Limb (tissue), 2 donors: Measurements from ENCODE around the gene TSPAN9.

ENCODE experiments used
- DNase-seq, 2 donors: peaks; one replicate each; pipeline ENCODE4 v3.0.0-alpha.2; 2016; ENCODE audit errors: extremely low spot score in 2 of 2

The TSPAN9 gene

GRCh38 chr12:3311491-3312103 is 234.4 kb downstream of the TSPAN9 start:
- DNase-seq, result no peak

DNA sequence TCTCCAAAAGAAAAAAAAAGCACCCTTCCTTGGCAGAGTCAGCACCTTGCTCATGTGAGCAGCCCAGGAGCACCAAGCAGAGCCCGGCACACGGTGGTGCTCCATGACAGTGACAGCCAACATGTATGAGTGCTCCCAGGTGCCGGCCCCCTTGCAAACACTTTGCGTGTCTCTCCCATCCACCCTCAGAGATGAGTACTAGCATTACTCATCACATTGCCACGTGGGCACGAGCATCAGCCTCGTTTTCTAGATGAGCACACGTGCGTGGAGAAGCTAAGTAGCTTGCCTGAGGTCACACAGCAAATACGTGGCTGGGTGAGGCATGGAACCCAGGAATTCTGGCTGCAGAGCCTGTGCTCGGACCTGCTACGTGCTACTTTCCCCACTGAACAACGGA is 235.9 kb downstream of the TSPAN9 start:
- DNase-seq, result no peak

DNA sequence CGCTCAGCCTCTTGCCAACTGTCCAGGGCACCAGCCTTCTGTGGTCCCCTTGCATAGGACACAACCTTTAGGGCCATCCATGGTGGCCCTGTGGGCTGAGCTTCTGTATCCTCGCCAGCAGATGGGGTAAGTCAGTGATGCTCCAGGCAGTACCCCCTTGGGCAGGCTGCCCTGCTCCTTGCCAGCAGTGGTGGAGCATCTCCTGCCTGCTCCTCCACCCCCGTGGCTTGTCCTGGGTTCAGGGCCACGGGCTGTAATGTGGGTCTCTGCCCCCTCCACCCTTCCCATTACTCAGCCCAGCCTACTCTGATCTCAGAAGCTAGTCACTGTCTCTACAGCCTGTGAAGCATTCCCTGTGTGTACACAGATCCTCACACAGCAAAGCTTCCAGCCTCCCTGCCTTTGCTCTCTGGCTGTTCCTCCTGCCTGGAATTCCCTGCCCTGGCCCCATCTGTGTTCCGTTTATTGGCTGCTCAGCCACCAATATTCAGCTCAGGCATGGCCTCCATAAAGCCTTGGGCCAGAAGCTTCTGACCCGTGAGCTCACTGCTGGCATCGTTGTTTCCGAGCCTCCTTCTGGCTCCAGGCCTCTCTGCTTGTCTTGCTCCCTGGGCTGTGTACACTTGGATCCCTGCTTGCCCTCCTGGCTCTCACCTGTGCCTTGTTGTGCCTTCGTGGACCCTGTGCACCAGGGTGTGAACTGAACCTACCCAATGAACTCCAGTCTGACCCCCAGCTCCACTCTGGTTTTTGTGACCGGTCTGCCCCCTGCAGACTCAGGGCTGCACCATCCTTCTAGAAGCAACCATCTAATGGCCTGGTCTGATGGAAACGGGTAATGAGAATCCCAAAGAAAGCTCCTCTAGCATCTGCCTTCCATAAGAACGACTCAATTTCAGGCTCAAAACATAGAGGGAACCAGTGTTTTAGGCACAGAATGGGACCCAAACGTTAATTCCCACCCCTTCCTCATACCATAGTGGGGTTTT is 236.8 kb downstream of the TSPAN9 start:
- DNase-seq, result peak in 1 of 2 donors; percentile 52

- peak; percentile 66 to 85 for DNase-seq
These were observed 238.1 kb downstream of the TSPAN9 start for GRCh38 chr12:3315201-3315661.

DNA sequence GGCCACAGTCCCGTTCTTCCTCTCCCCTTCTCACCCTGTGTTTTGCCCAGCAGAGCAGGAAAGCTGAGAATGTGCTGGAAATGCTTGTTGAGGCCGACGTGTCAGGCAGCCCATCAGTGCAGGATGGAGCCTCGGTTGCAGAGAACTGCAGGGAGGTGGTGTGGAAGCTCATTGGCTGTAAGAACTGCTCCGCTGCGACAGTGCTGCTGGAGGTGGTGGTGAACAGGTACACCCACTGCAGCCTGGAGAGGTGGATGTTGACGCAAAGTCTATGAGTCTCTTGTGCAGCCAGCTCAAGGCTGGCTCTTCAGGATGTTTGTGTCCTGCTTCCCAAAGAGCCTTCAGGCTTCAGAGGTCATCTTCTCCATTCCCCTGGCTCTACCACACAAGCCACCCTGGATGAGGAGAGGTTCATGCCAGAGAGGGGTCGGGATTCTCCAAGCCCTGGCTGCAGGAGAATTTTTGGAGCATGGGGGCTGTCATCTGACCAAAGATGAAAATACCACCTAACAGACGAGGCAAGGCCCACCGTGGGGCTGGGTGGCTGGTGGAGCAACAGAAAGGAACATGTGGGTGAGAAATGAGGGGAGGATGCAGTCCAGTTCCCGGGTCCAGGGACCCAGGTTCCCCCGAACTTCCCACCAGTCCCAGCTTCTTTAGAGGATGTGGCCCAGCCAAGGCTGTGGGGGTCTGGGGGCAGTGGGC is 239.7 kb downstream of the TSPAN9 start:
- DNase-seq, result no peak

DNA sequence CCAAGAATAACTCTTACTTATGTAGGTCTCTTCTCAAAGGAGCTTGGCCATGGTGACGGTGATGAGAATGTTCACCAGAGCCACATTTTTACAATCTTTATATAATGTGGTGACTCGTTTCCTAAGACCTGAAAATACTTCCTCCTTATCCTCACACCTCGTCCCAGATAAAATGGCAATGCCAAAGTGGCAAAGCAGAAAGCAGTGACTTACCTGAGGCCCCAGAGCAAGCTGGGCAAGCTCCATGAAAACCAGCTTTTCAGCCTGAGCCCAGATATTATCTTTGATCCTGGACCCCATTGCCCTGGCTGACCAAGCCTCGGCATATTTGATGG is 240.3 kb downstream of the TSPAN9 start:
- DNase-seq, result no peak

DNA sequence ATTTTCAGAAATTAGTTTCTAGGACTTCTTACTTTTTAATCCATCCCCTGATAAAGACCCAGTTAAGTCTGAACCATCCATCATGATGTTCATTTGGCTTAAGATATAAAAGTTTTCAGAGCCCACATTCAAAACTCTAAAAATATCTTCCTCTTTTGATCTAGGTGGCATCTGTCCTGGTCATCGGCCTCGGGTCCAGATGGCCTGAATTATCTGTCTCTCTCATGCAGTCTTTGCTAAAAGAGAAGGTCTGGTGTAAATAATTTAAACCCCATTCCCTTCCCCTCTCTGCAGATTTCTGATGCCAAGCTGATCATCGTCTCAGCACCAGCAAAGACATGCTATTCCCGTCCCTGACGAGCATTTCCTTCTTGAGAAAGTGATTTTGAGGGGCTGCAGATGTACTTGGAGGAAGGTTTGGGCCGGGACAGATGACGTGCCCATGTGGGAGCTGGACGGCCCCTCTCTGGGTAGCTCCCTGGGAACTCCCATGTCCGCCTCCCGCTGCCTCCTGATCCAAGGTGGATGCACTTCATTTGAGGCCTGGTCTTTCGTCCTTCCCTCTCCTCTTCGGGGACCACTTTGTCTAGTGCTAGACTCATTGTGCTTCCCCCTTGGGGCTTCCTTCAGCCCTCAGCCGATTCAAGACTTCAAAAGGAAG is 240.8 kb downstream of the TSPAN9 start:
- DNase-seq, result no peak

DNA sequence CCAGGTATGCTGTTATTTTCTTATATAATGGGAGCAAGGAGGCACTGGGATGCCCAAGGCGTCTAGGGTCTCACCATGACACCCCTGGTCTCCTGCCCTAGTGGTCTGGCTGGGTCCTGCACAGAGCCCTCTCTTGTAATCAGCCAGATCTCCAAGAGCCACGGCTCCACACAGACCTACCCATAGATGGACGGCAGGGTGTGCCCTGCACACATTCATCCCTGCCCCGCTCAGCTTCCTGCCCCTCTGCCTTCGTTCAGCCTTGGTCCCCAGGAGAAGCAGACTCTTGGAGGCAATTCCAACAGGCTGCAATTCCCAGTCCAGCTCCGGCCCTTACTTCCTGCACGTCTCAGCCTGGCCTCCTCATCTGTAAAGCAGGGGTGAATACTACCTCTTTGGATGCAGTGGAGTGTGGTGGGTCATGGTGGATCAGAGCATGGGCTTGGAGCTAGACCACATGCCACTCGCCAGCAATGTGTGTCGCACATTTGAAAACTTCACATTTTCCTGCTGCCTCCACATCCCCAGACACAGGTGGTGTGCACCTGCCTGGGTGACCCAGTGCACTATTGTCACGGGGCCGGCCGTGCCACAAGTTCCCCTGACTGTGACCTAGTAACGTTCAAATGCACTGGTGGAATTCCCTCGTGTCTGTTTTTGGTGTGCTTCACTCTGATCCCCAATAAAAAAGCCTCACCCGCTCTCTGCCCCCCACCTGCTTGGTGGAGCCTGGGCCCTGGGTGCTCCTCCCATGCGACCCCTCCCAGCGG is 242.7 kb downstream of the TSPAN9 start:
- no peak for DNase-seq

GRCh38 chr12:3320881-3321509 is 243.8 kb downstream of the TSPAN9 start:
- DNase-seq, result no peak

DNA sequence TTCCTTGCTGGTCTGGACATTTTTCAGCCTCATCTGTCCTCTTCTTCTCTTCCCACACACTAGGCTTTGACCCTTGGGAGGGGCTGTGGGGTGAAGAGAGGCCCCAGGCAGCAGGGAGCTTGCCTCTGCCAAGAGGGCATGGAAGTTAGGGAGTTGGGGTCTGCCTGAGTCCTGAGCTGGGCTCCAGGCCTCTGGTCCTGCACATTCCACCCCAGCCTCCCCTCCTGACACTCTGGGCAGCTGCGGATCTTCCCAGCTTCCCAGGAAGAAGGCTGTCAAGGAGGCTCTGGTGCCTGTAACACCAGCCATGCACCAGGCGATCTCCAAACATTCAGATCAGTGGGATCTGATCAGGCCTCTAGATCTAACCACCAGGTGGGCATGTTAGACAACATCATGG is 244.7 kb downstream of the TSPAN9 start:
- DNase-seq, result no peak

DNA sequence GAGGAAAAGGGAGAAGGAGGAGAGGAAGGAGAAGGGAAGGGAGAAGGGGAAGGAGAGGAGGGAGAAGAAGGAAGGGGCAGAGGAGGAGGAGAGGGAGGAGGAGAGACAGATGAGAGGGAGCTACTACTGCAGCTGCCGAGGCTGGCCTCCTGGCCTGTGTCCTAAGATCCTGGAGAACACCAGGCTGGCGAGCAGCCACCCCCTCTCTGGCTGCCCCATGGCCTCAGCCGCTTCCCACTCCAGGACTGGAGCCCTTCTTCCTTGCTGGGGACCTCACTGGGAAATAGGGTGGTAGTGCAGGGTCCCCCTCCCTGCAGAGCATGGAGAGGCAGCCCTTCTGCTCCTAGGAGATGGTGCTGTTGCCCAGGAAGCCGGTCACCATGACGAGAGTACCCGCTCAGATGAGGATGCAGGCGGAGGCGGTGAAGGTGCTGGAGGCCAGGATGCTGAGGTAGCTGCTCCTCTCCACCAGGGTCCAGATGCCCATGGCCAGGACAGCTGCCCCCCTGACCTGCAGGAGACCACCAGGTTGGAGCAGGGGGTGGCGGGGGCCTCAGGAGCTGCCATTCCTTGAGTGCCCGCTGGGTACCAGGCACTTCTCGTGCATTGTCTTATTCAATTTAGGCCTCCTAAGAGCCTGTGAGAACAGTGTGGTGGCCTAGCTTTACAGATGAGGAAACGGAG is 246.0 kb downstream of the TSPAN9 start:
- DNase-seq, result no peak

DNA sequence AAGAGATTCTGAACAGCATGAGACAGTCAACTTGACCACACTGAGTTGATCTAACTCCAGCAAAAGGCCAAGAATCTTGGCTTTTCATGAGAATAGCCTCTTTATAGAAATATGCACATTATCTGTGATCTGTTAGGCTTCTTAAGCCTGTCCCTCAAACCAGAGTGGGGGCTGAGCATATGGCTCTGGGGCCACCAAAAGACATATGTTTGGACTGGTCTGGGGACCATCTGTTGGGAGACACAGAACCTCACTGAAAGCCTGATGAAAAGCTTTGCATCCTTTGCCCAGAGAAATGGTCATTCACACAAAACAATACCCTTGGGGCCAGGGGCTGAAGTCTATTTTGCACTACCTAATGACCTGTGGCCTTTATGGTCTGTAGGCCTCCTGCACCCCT is 248.6 kb downstream of the TSPAN9 start:
- DNase-seq, result no peak

- no peak for DNase-seq
These were observed 249.1 kb downstream of the TSPAN9 start for GRCh38 chr12:3326156-3326849.

- DNase-seq, result no peak
These were observed 249.9 kb downstream of the TSPAN9 start for GRCh38 chr12:3326850-3327780.

- no peak for DNase-seq
These were observed 250.9 kb downstream of the TSPAN9 start for GRCh38 chr12:3328081-3328480.

- DNase-seq, result no peak
These were observed 251.4 kb downstream of the TSPAN9 start for GRCh38 chr12:3328571-3328970.

GRCh38 chr12:3329361-3329760 is 252.2 kb downstream of the TSPAN9 start:
- no peak for DNase-seq

DNA sequence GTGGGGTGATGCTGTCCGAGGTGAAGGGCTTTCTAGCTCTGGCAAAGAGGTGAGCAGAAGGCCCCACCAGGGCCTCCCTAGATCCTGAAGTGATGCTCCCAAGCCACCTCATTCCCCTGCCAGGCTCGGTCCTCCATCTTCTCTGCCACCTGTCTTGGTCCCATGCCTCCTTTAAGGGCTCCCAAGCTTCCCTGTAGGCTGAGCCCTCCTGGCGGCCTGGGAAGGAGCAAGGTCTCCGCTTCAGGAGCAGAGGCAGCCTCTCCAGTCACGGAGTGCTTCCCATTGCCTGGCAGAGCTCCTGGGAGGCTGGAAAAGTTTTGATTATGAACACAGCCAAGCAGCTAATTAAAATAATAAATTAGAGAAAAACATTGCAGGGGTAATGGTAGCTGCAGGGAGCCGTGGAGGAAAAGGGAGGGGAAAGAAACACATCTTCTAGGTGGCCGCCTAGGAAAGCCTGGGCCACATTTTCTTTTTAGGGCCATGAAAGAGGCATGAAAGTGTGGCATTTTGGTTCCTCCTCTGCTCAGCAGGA is 253.9 kb downstream of the TSPAN9 start:
- no peak for DNase-seq
